ENCODE data around the gene C12orf56. TPM values are rescaled to one million over a fixed set of nuclear protein-coding genes. Genes with fewer than 3 reads are reported as not detected.
A peak's percentile ranks its signal among the peaks of the same experiment; 100 is the strongest.
"Not testable (repeated sequence)": the region's sequence is repeated elsewhere in the genome, so short reads cannot be mapped to it uniquely, and the experiment has no call there.

The C12orf56 gene
- total RNA-seq, 1 donor: not detected

GRCh38 chr12:64243809-64244208 is 146.7 kb downstream of the C12orf56 start:
- DNase-seq (ENCODE audit: low read depth in 2 of 3, low spot score in 2 of 3): no peak

DNA sequence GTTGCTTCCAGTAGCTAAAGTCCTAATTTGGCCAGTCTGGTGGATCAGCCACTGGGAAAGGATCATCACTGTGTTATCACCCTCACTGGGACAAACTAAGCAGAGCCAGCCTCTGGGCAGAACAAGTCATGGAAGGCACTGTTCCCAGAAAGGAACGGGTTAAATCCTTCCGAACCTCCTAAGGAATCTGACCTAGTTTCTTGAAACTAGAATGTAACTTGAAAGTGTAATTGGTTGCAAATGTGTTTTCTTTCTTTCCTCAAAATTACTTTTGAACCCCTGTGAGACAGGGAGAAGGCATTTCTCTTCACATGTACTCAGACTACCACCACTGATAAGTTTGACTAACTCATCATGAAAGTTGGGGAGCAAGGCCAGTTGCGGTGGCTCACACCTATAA is 149.8 kb downstream of the C12orf56 start:
- no peak for DNase-seq (ENCODE audit: low read depth in 2 of 3, low spot score in 2 of 3)

GRCh38 chr12:64237382-64237781 is 153.2 kb downstream of the C12orf56 start:
- DNase-seq (ENCODE audit: low read depth in 2 of 3, low spot score in 2 of 3): no peak

DNA sequence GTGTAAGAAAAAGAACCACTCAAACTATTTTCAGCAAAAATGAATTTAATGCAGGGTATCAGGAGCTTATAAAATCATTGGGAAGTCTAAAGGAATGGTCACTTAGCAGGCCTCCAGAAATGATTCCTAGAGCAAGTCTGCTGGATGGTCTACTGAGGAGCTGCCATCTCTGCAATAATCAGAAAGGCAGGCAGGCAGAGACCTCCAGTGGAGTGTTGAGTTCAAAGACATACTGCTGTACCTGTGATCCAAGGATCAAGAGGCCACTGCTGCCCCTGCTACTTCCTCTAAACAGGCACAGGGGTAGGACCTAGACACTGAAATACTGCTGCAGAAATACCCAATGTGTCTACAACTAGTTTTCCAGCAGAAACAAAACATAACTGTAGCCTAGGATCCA is 154.0 kb downstream of the C12orf56 start:
- no peak for DNase-seq (ENCODE audit: low read depth in 2 of 3, low spot score in 2 of 3)

DNA sequence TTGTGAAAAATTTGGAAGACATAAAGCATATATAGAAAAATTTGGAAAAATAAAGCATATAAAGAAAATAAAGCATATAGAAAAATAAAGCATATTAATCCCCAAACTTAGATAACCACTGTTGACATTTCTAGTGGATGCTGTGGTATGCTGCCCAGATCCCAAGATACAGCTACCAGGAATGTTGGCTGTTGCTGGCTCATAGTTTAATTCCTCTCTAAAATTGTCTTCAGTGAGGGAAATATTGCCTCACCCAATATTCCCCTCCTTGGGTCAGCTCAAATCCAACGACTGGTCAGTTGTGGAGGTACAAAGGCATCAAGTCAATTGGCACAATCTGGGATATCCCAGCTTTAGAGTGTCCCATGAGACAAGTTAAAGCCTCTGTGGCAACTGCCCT is 158.4 kb downstream of the C12orf56 start:
- DNase-seq (ENCODE audit: low read depth in 2 of 3, low spot score in 2 of 3): no peak

DNA sequence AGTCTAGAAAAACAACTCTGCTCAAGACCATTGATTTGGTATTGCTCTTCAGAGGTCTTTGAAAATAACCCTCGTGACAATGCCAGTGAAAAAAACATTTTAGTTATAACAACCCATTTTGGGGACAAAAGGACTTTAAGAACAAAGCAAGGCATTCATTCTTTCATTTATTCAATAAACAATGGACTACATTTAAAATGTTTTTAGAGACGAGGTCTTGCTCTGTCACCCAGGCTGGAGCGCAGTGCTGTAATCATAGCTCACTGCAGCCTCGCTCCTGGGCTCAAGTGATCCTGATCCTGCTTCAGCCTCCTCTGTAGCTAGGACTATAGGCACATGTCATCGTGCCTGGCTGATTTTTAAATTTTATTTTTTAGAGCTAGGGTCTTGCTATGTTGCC is 160.8 kb downstream of the C12orf56 start:
- no peak for DNase-seq (ENCODE audit: low read depth in 2 of 3, low spot score in 2 of 3)

- no peak for DNase-seq (ENCODE audit: low read depth in 2 of 3, low spot score in 2 of 3)
Measured at GRCh38 chr12:64229240-64229639, 161.3 kb downstream of the C12orf56 start.

DNA sequence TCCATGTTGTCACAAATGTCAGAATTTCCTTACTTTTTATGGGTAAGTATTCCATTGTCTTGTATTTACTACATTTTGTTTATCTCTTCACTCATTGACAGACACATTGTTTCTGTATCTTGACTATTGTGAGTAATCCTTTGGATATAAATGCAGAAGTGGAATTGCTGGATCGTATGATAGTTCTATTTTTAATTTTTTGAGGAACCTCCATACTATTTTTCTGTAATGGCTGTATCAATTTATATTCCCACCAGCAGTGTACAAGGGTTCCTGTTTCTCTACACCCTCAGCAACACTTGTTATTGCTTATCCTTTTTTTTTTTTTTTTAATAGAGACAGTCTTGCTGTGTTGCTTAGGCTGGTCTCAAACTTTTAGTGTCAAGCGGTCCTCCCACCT is 164.9 kb downstream of the C12orf56 start:
- no peak for DNase-seq (ENCODE audit: low read depth in 2 of 3, low spot score in 2 of 3)

DNA sequence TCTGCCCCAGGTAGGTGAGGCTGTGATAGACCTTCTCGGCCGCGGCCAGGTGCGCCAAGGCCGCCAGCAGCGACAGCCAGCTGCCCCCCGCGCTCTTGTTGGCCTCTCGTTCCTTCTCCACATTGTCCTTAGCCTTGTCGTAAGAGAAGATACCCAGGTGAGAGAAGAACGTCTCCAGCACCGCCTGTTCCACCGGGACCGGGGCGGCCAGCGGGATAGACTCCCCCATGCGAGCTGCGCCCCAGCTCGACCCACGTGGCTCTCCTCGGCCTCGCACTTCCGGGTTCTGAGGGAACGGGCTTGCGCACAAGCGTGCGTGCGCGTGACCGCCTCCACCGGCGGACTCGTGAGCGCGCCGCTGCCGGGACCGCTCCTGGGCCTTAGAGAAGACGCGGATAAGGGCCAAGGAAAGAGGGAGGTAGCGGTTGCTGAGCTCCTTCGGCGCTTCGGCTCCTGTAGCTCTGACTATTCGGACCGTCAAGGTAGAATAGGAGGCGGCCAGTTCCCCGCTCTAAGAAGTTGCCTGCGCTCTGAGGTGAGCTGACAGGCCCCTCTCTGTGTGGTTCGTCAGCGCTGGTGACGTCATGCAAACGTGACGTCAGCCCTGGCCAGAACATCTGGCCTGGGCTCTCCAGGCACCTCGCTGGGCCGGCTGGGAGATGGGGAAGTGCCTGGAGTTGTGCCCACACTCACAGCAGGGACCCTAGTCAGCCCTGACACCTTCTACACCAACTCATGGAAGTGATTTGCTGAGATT is 168.4 kb downstream of the C12orf56 start, which contains the start of gene KICS2:
Gene KICS2, minus strand, starts transcription at position 288 of the 757 bp plus-strand sequence. Its CDS starts 59 bp downstream, at position 229.
- peak; percentile 89 to 95 (median 95) for DNase-seq (ENCODE audit: low read depth in 2 of 3, low spot score in 2 of 3)

DNA sequence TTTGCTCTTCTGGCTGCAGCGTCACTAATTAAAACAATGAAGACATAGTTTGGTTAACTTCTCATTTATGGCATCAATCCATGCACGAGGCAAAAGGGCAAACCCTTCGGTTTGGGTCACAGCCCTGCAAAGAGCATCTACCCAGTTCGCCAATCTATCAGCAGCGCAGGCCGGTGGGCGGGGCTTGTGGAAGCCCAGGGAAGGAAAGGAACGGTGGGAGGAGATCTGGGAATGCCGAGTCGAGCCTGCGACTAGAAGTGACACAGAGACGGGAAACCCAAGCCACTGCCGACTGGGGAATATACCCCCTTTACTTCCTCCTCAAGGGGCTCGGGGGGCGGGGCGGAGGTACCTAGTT is 168.9 kb downstream of the C12orf56 start:
- peak in 1 of 3 donors; percentile 62 for DNase-seq (ENCODE audit: low read depth in 2 of 3, low spot score in 2 of 3)

DNA sequence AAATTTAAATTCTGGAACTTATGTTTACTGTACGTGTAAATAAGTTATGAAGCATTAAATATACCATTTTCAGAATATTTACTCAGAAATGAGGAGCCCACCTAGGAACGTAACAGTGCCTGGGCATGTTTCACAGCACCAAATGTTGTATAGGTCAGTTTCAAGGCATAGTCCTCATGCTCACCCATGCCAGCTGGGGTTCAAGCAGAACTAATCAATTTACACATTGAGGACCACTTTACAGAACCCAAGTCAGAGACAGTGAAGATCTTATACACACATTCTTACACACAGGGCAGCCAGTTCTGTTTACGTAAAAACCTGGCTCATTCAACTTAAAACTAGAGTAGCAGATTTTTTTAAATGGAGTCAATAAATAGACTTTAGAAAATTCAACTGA is 170.5 kb downstream of the C12orf56 start:
- DNase-seq (ENCODE audit: low read depth in 2 of 3, low spot score in 2 of 3): no peak

DNA sequence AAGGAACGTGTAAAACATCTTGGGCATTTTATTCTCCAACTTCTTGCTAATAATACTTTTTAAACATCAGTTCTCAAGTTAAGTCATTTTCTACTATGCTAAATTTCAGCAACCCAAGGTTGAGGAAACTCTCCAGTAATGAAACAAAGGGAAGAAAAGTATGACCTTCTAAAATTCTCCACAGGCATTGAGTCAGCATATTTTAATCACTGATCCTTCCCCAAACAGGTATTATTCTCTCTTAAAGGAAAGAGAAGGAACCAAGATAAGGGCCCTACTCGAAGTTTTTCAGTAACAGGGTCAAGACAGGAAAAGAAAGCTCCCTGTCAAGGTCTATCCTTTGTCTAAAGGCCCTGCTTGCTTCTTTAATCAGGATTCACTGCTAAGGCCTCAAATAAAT is 171.4 kb downstream of the C12orf56 start:
- DNase-seq (ENCODE audit: low read depth in 2 of 3, low spot score in 2 of 3): peak in 1 of 3 donors; percentile 14

DNA sequence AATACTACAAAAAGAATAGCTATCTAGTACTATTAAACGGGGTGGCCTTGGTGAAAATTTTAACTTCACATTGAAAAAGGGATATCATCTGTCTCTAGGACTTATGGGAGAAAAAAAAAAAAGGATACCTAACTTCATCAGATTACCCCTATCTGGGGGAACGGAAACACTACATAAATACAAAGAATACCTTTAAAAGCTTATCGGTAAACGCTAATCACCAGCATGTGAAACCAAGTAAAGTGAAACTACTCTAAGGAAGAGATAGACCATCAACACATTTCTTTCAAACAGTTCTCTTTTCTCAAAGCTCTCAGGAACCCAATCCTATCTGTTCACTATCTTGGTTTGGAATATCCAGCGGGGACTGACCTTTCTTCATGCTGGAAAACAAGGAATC is 172.0 kb downstream of the C12orf56 start:
- peak in 1 of 3 donors; percentile 24 for DNase-seq (ENCODE audit: low read depth in 2 of 3, low spot score in 2 of 3)

DNA sequence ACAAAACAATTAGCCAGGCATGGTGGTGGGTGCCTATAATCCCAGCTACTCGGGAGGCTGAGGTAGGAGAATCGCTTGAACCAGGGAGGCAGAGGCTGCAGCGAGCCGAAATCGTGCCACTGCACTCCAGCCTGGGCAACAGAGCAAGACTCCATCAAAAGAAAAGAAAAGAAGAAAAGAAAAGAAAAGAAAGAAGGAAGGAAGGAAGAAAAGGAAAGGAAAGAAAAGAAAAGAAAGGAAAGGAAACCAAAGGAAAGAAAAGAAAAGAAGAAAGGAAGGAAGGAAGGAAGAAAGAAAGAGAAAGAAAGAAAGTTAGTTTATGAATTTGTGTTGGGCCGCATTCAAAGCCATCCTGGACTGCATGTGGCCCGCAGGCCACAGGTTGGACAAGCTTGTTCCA is 172.9 kb downstream of the C12orf56 start:
- DNase-seq (ENCODE audit: low read depth in 2 of 3, low spot score in 2 of 3): not testable (repeated sequence)

GRCh38 chr12:64216239-64216638 is 174.3 kb downstream of the C12orf56 start:
- DNase-seq (ENCODE audit: low read depth in 2 of 3, low spot score in 2 of 3): no peak

Small RNAs within 50 kb of the gene (small RNA-seq; reads per million reads assigned to genes)
- not detected for gene RF01210
- not detected for gene RNU5A-7P

Other genes starting within 250 kb of the C12orf56 start
- gene KICS2, start 168.5 kb downstream of the C12orf56 start, total RNA-seq: 24.8 TPM
- 21.8 TPM for gene XPOT, start 13.6 kb upstream of the C12orf56 start, total RNA-seq
- gene TBK1, start 61.4 kb upstream of the C12orf56 start, total RNA-seq: 6.5 TPM
- gene RASSF3, start 219.7 kb upstream of the C12orf56 start, total RNA-seq: 12.9 TPM